ENCODE measurements around the gene DHRS9.

The DHRS9 gene

GRCh38 chr2:169087757-169088379 lies 18.5 kb downstream of the DHRS9 start:
- no peak overlapping the region for H3K4me3 ChIP-seq (ENCODE audit: low read length, poor library complexity, severe bottlenecking)
- TF ChIP-seq EZH2phosphoT487 (IDR thresholded peaks at IDR 0.05; ENCODE audit: borderline replicate concordance), result no peak
- TF ChIP-seq, protein P1, sequence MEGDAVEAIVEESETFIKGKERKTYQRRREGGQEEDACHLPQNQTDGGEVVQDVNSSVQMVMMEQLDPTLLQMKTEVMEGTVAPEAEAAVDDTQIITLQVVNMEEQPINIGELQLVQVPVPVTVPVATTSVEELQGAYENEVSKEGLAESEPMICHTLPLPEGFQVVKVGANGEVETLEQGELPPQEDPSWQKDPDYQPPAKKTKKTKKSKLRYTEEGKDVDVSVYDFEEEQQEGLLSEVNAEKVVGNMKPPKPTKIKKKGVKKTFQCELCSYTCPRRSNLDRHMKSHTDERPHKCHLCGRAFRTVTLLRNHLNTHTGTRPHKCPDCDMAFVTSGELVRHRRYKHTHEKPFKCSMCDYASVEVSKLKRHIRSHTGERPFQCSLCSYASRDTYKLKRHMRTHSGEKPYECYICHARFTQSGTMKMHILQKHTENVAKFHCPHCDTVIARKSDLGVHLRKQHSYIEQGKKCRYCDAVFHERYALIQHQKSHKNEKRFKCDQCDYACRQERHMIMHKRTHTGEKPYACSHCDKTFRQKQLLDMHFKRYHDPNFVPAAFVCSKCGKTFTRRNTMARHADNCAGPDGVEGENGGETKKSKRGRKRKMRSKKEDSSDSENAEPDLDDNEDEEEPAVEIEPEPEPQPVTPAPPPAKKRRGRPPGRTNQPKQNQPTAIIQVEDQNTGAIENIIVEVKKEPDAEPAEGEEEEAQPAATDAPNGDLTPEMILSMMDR (conservative IDR thresholded peaks at IDR 0.05; ENCODE audit: low read length), result 0 out of 2 replicates have a peak, but pooled peaks have one; percentile 16
- peaks cover 18% of the 10 kb centered on the region for H3K4me1 ChIP-seq (ENCODE audit: insufficient read depth, low read length, poor library complexity, severe bottlenecking)
- H3K9me3 ChIP-seq (ENCODE audit: insufficient read depth, low read depth, low read length), result no peaks in the 10 kb centered on the region
- H3F3A ChIP-seq (ENCODE audit: low read depth), result no peaks in the 10 kb centered on the region
- H3K4me2 ChIP-seq (ENCODE audit: low read depth, low read length, poor library complexity, severe bottlenecking), result no peak overlapping the region
- H3K36me3 ChIP-seq (ENCODE audit: insufficient read depth, low read length), result no peaks in the 10 kb centered on the region
- H3K9me2 ChIP-seq (replicated peaks; ENCODE audit: low read depth, low read length), result no peaks in the 10 kb centered on the region
- H3K79me2 ChIP-seq (ENCODE audit: insufficient read depth, low read length), result no peaks in the 10 kb centered on the region
- no peak overlapping the region for H3K9ac ChIP-seq (ENCODE audit: low read depth, low read length, poor library complexity, severe bottlenecking)
- H4K20me1 ChIP-seq (ENCODE audit: insufficient read depth, low read length, poor library complexity, severe bottlenecking), result no peaks in the 10 kb centered on the region
- no peak overlapping the region for H2AFZ ChIP-seq (ENCODE audit: low read length)
- no peaks in the 10 kb centered on the region for H3K27me3 ChIP-seq (ENCODE audit: insufficient read depth, low read length, poor library complexity, severe bottlenecking)

DNA sequence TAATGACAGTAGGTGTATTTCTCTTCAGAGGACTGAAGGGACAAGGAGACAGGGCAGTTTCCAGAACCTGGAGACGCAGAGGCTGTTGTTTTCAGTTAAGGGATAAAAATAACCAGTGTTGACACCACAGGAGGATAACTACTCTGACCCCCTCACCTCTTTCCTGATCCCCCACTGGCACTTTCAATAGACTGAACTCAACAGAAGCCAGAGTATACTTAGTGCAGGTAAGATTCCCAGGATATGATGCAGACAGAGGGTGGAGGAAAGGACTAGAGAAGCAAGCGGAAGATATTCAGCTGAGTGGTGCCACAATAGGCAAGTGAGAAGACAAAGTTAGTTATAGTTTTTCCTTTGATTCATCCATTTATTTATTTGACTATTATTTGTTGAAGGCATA lies 19.8 kb downstream of the DHRS9 start:
- Histone ChIP-seq H3K9ac (ENCODE audit: low read depth, low read length, poor library complexity, severe bottlenecking) (no peak overlapping the region), H3K27me3 (ENCODE audit: insufficient read depth, low read length, poor library complexity, severe bottlenecking) (no peaks in the 10 kb centered on the region), H3K4me1 (ENCODE audit: insufficient read depth, low read length, poor library complexity, severe bottlenecking) (peaks cover 22% of the 10 kb centered on the region), H4K20me1 (ENCODE audit: insufficient read depth, low read length, poor library complexity, severe bottlenecking) (no peaks in the 10 kb centered on the region), H3K79me2 (ENCODE audit: insufficient read depth, low read length) (no peaks in the 10 kb centered on the region), H2AFZ (ENCODE audit: low read length) (no peak overlapping the region), H3K4me3 (ENCODE audit: low read length, poor library complexity, severe bottlenecking) (no peak overlapping the region), H3K36me3 (ENCODE audit: insufficient read depth, low read length) (no peaks in the 10 kb centered on the region), H3K9me2 (replicated peaks; ENCODE audit: low read depth, low read length) (no peaks in the 10 kb centered on the region), H3F3A (ENCODE audit: low read depth) (no peaks in the 10 kb centered on the region), H3K4me2 (ENCODE audit: low read depth, low read length, poor library complexity, severe bottlenecking) (peak overlapping the region; percentile 8), H3K9me3 (ENCODE audit: insufficient read depth, low read depth, low read length) (no peaks in the 10 kb centered on the region)
- no peak for TF ChIP-seq EZH2phosphoT487 (IDR thresholded peaks at IDR 0.05; ENCODE audit: borderline replicate concordance)
- TF ChIP-seq, protein P1 (conservative IDR thresholded peaks at IDR 0.05; ENCODE audit: low read length), result no peak

DNA sequence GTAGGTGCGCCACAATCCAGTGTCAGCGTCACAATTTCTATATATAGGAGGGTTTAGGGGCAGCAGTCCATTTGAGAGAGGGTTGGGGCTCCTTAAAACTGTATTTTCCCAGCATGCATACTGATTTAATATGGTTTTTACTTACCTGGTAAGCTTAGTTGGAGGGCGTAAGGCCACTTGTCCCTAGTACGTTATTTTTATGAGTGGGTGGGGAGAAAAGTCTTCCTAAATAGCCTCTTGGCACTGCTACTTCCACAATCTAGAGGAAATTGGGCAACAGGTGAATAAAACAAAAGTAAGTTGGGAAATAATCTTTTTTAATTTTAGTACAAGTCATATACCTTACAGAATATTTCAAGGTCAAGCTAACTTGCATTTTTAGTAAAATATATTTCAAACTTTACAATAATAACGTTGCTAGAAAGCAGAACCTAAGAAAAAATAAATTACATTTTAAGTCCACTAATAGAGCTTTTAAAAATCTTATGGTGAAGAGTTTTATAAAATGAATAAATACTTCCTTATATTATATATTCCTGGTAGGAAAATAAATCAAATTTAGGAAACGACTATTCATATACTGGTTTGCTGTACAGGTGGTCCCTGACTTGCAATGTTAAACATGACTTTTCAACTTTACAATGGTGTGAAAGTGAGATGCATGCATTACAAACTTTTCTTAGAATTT lies 20.9 kb downstream of the DHRS9 start:
- Histone ChIP-seq H3K9me2 (replicated peaks; ENCODE audit: low read depth, low read length) (no peaks in the 10 kb centered on the region), H3F3A (ENCODE audit: low read depth) (no peaks in the 10 kb centered on the region), H3K27me3 (ENCODE audit: insufficient read depth, low read length, poor library complexity, severe bottlenecking) (no peaks in the 10 kb centered on the region), H3K9me3 (ENCODE audit: insufficient read depth, low read depth, low read length) (no peaks in the 10 kb centered on the region), H3K4me1 (ENCODE audit: insufficient read depth, low read length, poor library complexity, severe bottlenecking) (peaks cover 32% of the 10 kb centered on the region), H3K4me3 (ENCODE audit: low read length, poor library complexity, severe bottlenecking) (no peak overlapping the region), H2AFZ (ENCODE audit: low read length) (no peak overlapping the region), H3K4me2 (ENCODE audit: low read depth, low read length, poor library complexity, severe bottlenecking) (no peak overlapping the region), H3K36me3 (ENCODE audit: insufficient read depth, low read length) (no peaks in the 10 kb centered on the region), H3K79me2 (ENCODE audit: insufficient read depth, low read length) (no peaks in the 10 kb centered on the region), H3K9ac (ENCODE audit: low read depth, low read length, poor library complexity, severe bottlenecking) (no peak overlapping the region), H4K20me1 (ENCODE audit: insufficient read depth, low read length, poor library complexity, severe bottlenecking) (no peaks in the 10 kb centered on the region)
- no peak for TF ChIP-seq EZH2phosphoT487 (IDR thresholded peaks at IDR 0.05; ENCODE audit: borderline replicate concordance)
- TF ChIP-seq, protein P1 (conservative IDR thresholded peaks at IDR 0.05; ENCODE audit: low read length), result no peak
